ENCODE measurements around the gene TSPAN18. TPM values are rescaled to one million over a fixed set of nuclear protein-coding genes. Genes with fewer than 3 reads are reported as not detected.

TSPAN18 gene
- total and polyA plus RNA-seq, 2 experiments from 2014 or later = 6.0 to 10.6 TPM

- no peaks in the 10 kb centered on the region for H3K9me3 Mint-ChIP-seq
- no peak overlapping the region for H2AFZ ChIP-seq
These were observed 128.2 kb downstream of the TSPAN18 start for GRCh38 chr11:44854741-44855492.

DNA sequence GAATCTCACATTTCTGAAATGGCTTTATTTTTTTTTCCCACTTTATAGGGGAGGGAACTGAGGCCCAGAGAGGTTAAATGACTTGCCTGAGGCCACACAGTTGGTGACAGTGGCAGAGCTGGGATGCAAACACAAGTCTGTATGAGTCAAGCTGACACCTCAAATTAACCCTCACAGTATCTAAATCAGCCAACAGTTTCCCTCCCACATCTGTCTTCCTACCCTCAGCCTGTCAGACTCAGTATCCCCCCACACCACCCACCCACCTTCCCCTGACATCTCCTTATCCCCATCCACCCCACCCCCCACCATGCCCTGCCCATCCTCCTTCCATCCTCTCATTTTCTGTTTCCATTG, 128.7 kb downstream of the TSPAN18 start:
- no peak overlapping the region for H3K4me2 ChIP-seq
- no peak for TF ChIP-seq ZNF462 (CRISPR knock-in tag; IDR thresholded peaks at IDR 0.05)

More at GRCh38 chr11:44854741-44855492, 128.2 kb downstream of the TSPAN18 start:
- Histone ChIP-seq H3K36me3 (ENCODE audit: insufficient read depth) (no peaks in the 10 kb centered on the region), H4K20me1 (replicated peaks; ENCODE audit: insufficient read depth) (no peaks in the 10 kb centered on the region), H3K4me2 (no peak overlapping the region), H3K79me2 (replicated peaks; ENCODE audit: insufficient read depth) (no peaks in the 10 kb centered on the region), H3K27me3 (ENCODE audit: insufficient read depth) (no peaks in the 10 kb centered on the region), H3F3A (replicated peaks; ENCODE audit: low read depth) (no peaks in the 10 kb centered on the region), H3K4me1 (ENCODE audit: insufficient read depth) (peaks cover 17% of the 10 kb centered on the region), H3K9me2 (ENCODE audit: insufficient read depth) (no peaks in the 10 kb centered on the region), H3K27ac (ENCODE audit: low read depth) (no peak overlapping the region), H3K4me3 (no peak overlapping the region)
- DNase-seq (ENCODE audit: low spot score) (no peak), ATAC-seq (no peak)
- no peaks in the 10 kb centered on the region; the same call in 2 of the 3 replicates for H3K36me3 Mint-ChIP-seq (ENCODE audit: low read depth)
- H3K4me3 Mint-ChIP-seq = no peak overlapping the region
- peaks cover 46% of the 10 kb centered on the region for H3K4me1 Mint-ChIP-seq
- TF ChIP-seq JUNB (IDR thresholded peaks at IDR 0.05; ENCODE audit: unreplicated experiment) (no peak), CREB1 (CRISPR knock-in tag; IDR thresholded peaks at IDR 0.05; ENCODE audit: low read depth) (no peak), CTCF (conservative IDR thresholded peaks at IDR 0.05; ENCODE audit: low read depth in 2 of 2) (no peak), ZNF114 (CRISPR knock-in tag; IDR thresholded peaks at IDR 0.05) (no peak), STAT1 (IDR thresholded peaks at IDR 0.05; ENCODE audit: unreplicated experiment) (no peak)
- TF ChIP-seq, protein P1, sequence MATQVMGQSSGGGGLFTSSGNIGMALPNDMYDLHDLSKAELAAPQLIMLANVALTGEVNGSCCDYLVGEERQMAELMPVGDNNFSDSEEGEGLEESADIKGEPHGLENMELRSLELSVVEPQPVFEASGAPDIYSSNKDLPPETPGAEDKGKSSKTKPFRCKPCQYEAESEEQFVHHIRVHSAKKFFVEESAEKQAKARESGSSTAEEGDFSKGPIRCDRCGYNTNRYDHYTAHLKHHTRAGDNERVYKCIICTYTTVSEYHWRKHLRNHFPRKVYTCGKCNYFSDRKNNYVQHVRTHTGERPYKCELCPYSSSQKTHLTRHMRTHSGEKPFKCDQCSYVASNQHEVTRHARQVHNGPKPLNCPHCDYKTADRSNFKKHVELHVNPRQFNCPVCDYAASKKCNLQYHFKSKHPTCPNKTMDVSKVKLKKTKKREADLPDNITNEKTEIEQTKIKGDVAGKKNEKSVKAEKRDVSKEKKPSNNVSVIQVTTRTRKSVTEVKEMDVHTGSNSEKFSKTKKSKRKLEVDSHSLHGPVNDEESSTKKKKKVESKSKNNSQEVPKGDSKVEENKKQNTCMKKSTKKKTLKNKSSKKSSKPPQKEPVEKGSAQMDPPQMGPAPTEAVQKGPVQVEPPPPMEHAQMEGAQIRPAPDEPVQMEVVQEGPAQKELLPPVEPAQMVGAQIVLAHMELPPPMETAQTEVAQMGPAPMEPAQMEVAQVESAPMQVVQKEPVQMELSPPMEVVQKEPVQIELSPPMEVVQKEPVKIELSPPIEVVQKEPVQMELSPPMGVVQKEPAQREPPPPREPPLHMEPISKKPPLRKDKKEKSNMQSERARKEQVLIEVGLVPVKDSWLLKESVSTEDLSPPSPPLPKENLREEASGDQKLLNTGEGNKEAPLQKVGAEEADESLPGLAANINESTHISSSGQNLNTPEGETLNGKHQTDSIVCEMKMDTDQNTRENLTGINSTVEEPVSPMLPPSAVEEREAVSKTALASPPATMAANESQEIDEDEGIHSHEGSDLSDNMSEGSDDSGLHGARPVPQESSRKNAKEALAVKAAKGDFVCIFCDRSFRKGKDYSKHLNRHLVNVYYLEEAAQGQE (IDR thresholded peaks at IDR 0.05; ENCODE audit: unreplicated experiment) = no peak
- H3K27ac Mint-ChIP-seq = no peak overlapping the region
- H3K27me3 Mint-ChIP-seq (ENCODE audit: insufficient read depth, low read depth, poor library complexity) = peaks cover 5% of the 10 kb centered on the region

More for the DNA sequence above, 128.7 kb downstream of the TSPAN18 start:
- peaks cover 17% of the 10 kb centered on the region for H3K4me1 ChIP-seq (ENCODE audit: insufficient read depth)
- no peaks in the 10 kb centered on the region for H3K79me2 ChIP-seq (replicated peaks; ENCODE audit: insufficient read depth)
- DNase-seq (ENCODE audit: low spot score) (no peak), ATAC-seq (no peak)
- H2AFZ ChIP-seq = no peak overlapping the region
- Mint-ChIP-seq H3K9me3 (no peaks in the 10 kb centered on the region), H3K36me3 (ENCODE audit: low read depth) (no peaks in the 10 kb centered on the region; the same call in 2 of the 3 replicates), H3K27me3 (ENCODE audit: insufficient read depth, low read depth, poor library complexity) (peaks cover 6% of the 10 kb centered on the region), H3K27ac (no peak overlapping the region), H3K4me1 (peaks cover 47% of the 10 kb centered on the region), H3K4me3 (no peak overlapping the region)
- no peaks in the 10 kb centered on the region for H4K20me1 ChIP-seq (replicated peaks; ENCODE audit: insufficient read depth)
- H3K36me3 ChIP-seq (ENCODE audit: insufficient read depth) = no peaks in the 10 kb centered on the region
- no peaks in the 10 kb centered on the region for H3K27me3 ChIP-seq (ENCODE audit: insufficient read depth)
- H3K4me3 ChIP-seq = no peak overlapping the region
- no peak overlapping the region for H3K27ac ChIP-seq (ENCODE audit: low read depth)
- H3K9me2 ChIP-seq (ENCODE audit: insufficient read depth) = no peaks in the 10 kb centered on the region
- H3F3A ChIP-seq (replicated peaks; ENCODE audit: low read depth) = no peaks in the 10 kb centered on the region

Measured in GM23338 (cell line).